ENCODE data around the gene PTGER3.

Gene PTGER3

DNA sequence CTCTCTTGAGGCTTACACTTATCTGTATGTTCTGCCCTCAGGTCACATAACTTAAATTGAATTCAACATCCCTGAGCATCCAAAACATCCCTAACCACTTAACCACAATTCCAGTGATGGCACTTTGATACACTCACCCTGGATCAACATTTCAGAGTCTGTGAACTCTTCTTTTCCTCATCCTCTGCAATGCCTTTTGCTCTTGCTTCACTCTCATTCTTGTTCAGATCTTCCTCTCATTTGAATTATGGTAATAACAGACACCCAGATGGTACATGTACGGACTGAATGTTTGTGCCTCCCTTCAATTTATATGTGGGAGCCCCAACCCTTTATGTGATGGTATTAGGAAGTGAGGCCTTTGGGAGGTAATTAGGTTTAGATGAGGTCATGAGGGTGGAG, 33.4 kb downstream of the PTGER3 start:
- Histone ChIP-seq H3K9me3 (ENCODE audit: insufficient read depth, low read length) (no peaks in the 10 kb centered on the region), H3K27ac (ENCODE audit: low read length) (no peak overlapping the region), H3K27me3 (ENCODE audit: low read depth, low read length) (no peaks in the 10 kb centered on the region), H3K4me2 (ENCODE audit: low read length) (no peak overlapping the region), H3K36me3 (replicated peaks; ENCODE audit: low read depth, low read length) (no peaks in the 10 kb centered on the region), H3K79me2 (ENCODE audit: low read length) (no peaks in the 10 kb centered on the region), H2AFZ (ENCODE audit: low read depth, low read length) (no peak overlapping the region), H3K4me3 (ENCODE audit: low read length) (no peak overlapping the region), H4K20me1 (ENCODE audit: insufficient read depth, low read length) (no peaks in the 10 kb centered on the region), H3K9ac (ENCODE audit: low read length) (no peak overlapping the region), H3K4me1 (ENCODE audit: low read length) (no peaks in the 10 kb centered on the region)
- TF ChIP-seq CTCF (IDR thresholded peaks at IDR 0.05; ENCODE audit: low read depth, low read length) = no peak
- TF ChIP-seq EZH2phosphoT487 (IDR thresholded peaks at IDR 0.05; ENCODE audit: low read depth) = no peak

DNA sequence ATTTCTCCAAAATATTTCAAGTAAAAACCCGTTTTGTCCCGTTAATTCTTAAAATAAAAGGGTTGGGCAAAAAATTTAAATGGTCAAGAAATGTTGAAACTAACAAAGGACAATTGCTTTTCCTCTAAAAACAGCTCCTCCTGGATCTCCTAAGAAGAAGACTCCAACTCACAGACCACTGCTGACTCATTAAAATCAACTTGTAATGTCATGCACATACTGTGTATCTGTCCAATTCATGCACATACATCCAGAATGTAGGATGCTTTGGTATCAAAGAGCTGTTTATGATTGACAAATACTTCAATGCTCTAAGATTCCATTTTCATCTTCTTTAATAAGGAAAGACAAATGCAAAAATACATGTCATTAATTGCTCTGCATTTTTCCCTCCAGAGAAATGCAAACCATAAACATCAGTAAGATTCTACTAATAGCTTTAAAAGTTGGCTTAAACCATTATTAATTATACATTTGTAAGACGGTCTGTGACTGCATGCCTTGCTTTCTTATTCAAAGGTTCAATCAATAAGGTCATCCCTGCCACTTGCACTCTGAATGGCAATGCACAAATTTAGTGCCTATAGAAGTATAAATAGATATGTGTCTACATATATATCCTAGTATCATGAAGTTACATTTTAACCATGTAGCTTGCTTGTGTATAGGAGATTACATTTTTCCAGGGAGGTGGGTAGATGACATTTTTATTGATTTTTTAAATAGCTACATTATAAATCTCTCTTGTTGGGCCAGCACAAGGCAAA, 44.7 kb downstream of the PTGER3 start:
- Histone ChIP-seq H3K27me3 (ENCODE audit: low read depth, low read length) (no peaks in the 10 kb centered on the region), H3K9me3 (ENCODE audit: insufficient read depth, low read length) (no peaks in the 10 kb centered on the region), H3K27ac (ENCODE audit: low read length) (no peak overlapping the region)

GRCh38 chr1:71001624-71002023, 46.0 kb downstream of the PTGER3 start:
- no peak overlapping the region for H3K9ac ChIP-seq (ENCODE audit: low read length)
- H3K4me1 ChIP-seq (ENCODE audit: low read length) = no peaks in the 10 kb centered on the region
- H3K4me3 ChIP-seq (ENCODE audit: low read length) = no peak overlapping the region
- H3K36me3 ChIP-seq (replicated peaks; ENCODE audit: low read depth, low read length) = no peaks in the 10 kb centered on the region
- no peaks in the 10 kb centered on the region for H3K9me3 ChIP-seq (ENCODE audit: insufficient read depth, low read length)
- H3K27ac ChIP-seq (ENCODE audit: low read length) = no peak overlapping the region
- H2AFZ ChIP-seq (ENCODE audit: low read depth, low read length) = no peak overlapping the region
- no peak for TF ChIP-seq EZH2phosphoT487 (IDR thresholded peaks at IDR 0.05; ENCODE audit: low read depth)
- no peak for TF ChIP-seq CTCF (IDR thresholded peaks at IDR 0.05; ENCODE audit: low read depth, low read length)
- H3K27me3 ChIP-seq (ENCODE audit: low read depth, low read length) = no peaks in the 10 kb centered on the region
- H4K20me1 ChIP-seq (ENCODE audit: insufficient read depth, low read length) = no peaks in the 10 kb centered on the region
- no peak overlapping the region for H3K4me2 ChIP-seq (ENCODE audit: low read length)
- no peaks in the 10 kb centered on the region for H3K79me2 ChIP-seq (ENCODE audit: low read length)

More for the DNA sequence above, 44.7 kb downstream of the PTGER3 start:
- H3K4me2 ChIP-seq (ENCODE audit: low read length) = no peak overlapping the region
- no peak overlapping the region for H3K9ac ChIP-seq (ENCODE audit: low read length)
- no peaks in the 10 kb centered on the region for H3K4me1 ChIP-seq (ENCODE audit: low read length)
- no peaks in the 10 kb centered on the region for H4K20me1 ChIP-seq (ENCODE audit: insufficient read depth, low read length)
- H3K36me3 ChIP-seq (replicated peaks; ENCODE audit: low read depth, low read length) = no peaks in the 10 kb centered on the region
- no peak for TF ChIP-seq EZH2phosphoT487 (IDR thresholded peaks at IDR 0.05; ENCODE audit: low read depth)
- no peak for TF ChIP-seq CTCF (IDR thresholded peaks at IDR 0.05; ENCODE audit: low read depth, low read length)
- H3K4me3 ChIP-seq (ENCODE audit: low read length) = no peak overlapping the region
- H3K79me2 ChIP-seq (ENCODE audit: low read length) = no peaks in the 10 kb centered on the region
- H2AFZ ChIP-seq (ENCODE audit: low read depth, low read length) = no peak overlapping the region

GRCh38 chr1:70997793-70998192, 49.8 kb downstream of the PTGER3 start:
- Histone ChIP-seq H3K9ac (ENCODE audit: low read length) (no peak overlapping the region), H3K4me2 (ENCODE audit: low read length) (no peak overlapping the region), H3K4me3 (ENCODE audit: low read length) (no peak overlapping the region), H3K4me1 (ENCODE audit: low read length) (peaks cover 8% of the 10 kb centered on the region), H3K36me3 (replicated peaks; ENCODE audit: low read depth, low read length) (no peaks in the 10 kb centered on the region), H3K27me3 (ENCODE audit: low read depth, low read length) (no peaks in the 10 kb centered on the region), H3K9me3 (ENCODE audit: insufficient read depth, low read length) (no peaks in the 10 kb centered on the region), H3K79me2 (ENCODE audit: low read length) (no peaks in the 10 kb centered on the region), H4K20me1 (ENCODE audit: insufficient read depth, low read length) (no peaks in the 10 kb centered on the region), H3K27ac (ENCODE audit: low read length) (no peak overlapping the region), H2AFZ (ENCODE audit: low read depth, low read length) (no peak overlapping the region)
- TF ChIP-seq CTCF (IDR thresholded peaks at IDR 0.05; ENCODE audit: low read depth, low read length) (no peak), EZH2phosphoT487 (IDR thresholded peaks at IDR 0.05; ENCODE audit: low read depth) (no peak)
